Activated CD4-positive, alpha-beta T cell treated with anti-CD3 and anti-CD28 coated beads, Interleukin-2, amount 10 ng/mL, durations not matched to agents 24 days and 14 days (primary cell): ENCODE measurements around the gene RFWD3. TPM values are rescaled to one million over a fixed set of nuclear protein-coding genes. Genes with fewer than 3 reads are reported as not detected.

Source experiments
- DNase-seq: peaks from one replicate; pipeline ENCODE4 v3.0.0; 2022
- H3K27ac Mint-ChIP-seq: one replicate; pipeline ENCODE4 v1.8.0; 2022; ENCODE audit warnings: mild to moderate bottlenecking, mixed read lengths
- H3K27me3 Mint-ChIP-seq: one replicate; pipeline ENCODE4 v1.8.0; 2022; ENCODE audit warnings: mixed read lengths
- H3K36me3 Mint-ChIP-seq: one replicate; pipeline ENCODE4 v1.8.0; 2022; ENCODE audit warnings: low read depth, mild to moderate bottlenecking, mixed read lengths
- H3K4me1 Mint-ChIP-seq: one replicate; pipeline ENCODE4 v1.8.0; 2021; ENCODE audit warnings: mixed read lengths
- H3K4me3 Mint-ChIP-seq: one replicate; pipeline ENCODE4 v1.8.0; 2022; ENCODE audit warnings: mild to moderate bottlenecking, moderate library complexity, mixed read lengths
- H3K9me3 Mint-ChIP-seq: one replicate; pipeline ENCODE4 v1.8.0; 2021; ENCODE audit warnings: mixed read lengths
- intact Hi-C: fragments of 100-400 bp; cut with micrococcal nuclease; formaldehyde crosslinking; loops from one replicate; pipeline ENCODE4 v1.15.1; 2023
- total RNA-seq: library from RNA; stranded (reverse); gene quantifications from 2 replicates; pipeline ENCODE4 v1.2.3, GENCODE V29; 2022

Gene RFWD3
- total RNA-seq, 1 donor from 2014 or later: 117 TPM

- H3K9me3 Mint-ChIP-seq: no peaks in the 10 kb centered on the region
- peak overlapping the region; percentile 78 for H3K4me3 Mint-ChIP-seq
- H3K4me1 Mint-ChIP-seq: peaks cover 66% of the 10 kb centered on the region
- H3K27ac Mint-ChIP-seq: peak overlapping the region; percentile 91
- intact Hi-C loops: loop anchor here (10.0 kb wide), 1 partner anchor 236 kb away; no protein-coding TSS in a partner anchor
- no peaks in the 10 kb centered on the region for H3K27me3 Mint-ChIP-seq
- DNase-seq: peak; percentile 91
- H3K36me3 Mint-ChIP-seq: peaks cover 33% of the 10 kb centered on the region
Measured at GRCh38 chr16:74601126-74601871, 65.4 kb downstream of the RFWD3 start.

GRCh38 chr16:74596586-74596985 lies 70.1 kb downstream of the RFWD3 start:
- no peak for DNase-seq

GRCh38 chr16:74592847-74593246 lies 73.8 kb downstream of the RFWD3 start:
- Mint-ChIP-seq H3K4me1 (peaks cover 19% of the 10 kb centered on the region), H3K36me3 (peaks cover 24% of the 10 kb centered on the region), H3K9me3 (no peaks in the 10 kb centered on the region), H3K27me3 (no peaks in the 10 kb centered on the region), H3K27ac (no peak overlapping the region), H3K4me3 (no peak overlapping the region)
- no peak for DNase-seq
- intact Hi-C loops: no loop called here

More at GRCh38 chr16:74596586-74596985, 70.1 kb downstream of the RFWD3 start:
- Mint-ChIP-seq H3K9me3 (no peaks in the 10 kb centered on the region), H3K27me3 (no peaks in the 10 kb centered on the region), H3K4me3 (no peak overlapping the region), H3K4me1 (peaks cover 38% of the 10 kb centered on the region), H3K36me3 (peaks cover 31% of the 10 kb centered on the region), H3K27ac (no peak overlapping the region)
- intact Hi-C loops: no loop called here

- H3K36me3 Mint-ChIP-seq: peaks cover 24% of the 10 kb centered on the region
- no peaks in the 10 kb centered on the region for H3K9me3 Mint-ChIP-seq
- H3K4me3 Mint-ChIP-seq: no peak overlapping the region
- H3K4me1 Mint-ChIP-seq: peaks cover 24% of the 10 kb centered on the region
- no peak overlapping the region for H3K27ac Mint-ChIP-seq
- intact Hi-C loops: no loop called here
- no peaks in the 10 kb centered on the region for H3K27me3 Mint-ChIP-seq
- DNase-seq: no peak
Measured at GRCh38 chr16:74591876-74592650, 74.6 kb downstream of the RFWD3 start.

- Mint-ChIP-seq H3K27ac (no peak overlapping the region), H3K4me1 (peaks cover 24% of the 10 kb centered on the region), H3K4me3 (no peak overlapping the region)
Measured at GRCh38 chr16:74586948-74587347, 79.7 kb downstream of the RFWD3 start.

GRCh38 chr16:74585846-74586443 lies 80.7 kb downstream of the RFWD3 start:
- no peak for DNase-seq
- H3K4me1 Mint-ChIP-seq: peaks cover 28% of the 10 kb centered on the region

More at GRCh38 chr16:74586948-74587347, 79.7 kb downstream of the RFWD3 start:
- Mint-ChIP-seq H3K36me3 (peaks cover 13% of the 10 kb centered on the region), H3K9me3 (no peaks in the 10 kb centered on the region), H3K27me3 (no peaks in the 10 kb centered on the region)
- intact Hi-C loops: no loop called here
- no peak for DNase-seq

GRCh38 chr16:74583926-74584666 lies 82.6 kb downstream of the RFWD3 start:
- Mint-ChIP-seq H3K4me3 (no peak overlapping the region), H3K27ac (no peak overlapping the region)

More at GRCh38 chr16:74585846-74586443, 80.7 kb downstream of the RFWD3 start:
- H3K4me3 Mint-ChIP-seq: no peak overlapping the region
- no peaks in the 10 kb centered on the region for H3K9me3 Mint-ChIP-seq
- intact Hi-C loops: no loop called here
- H3K36me3 Mint-ChIP-seq: peaks cover 15% of the 10 kb centered on the region
- H3K27me3 Mint-ChIP-seq: no peaks in the 10 kb centered on the region
- no peak overlapping the region for H3K27ac Mint-ChIP-seq

GRCh38 chr16:74582970-74583369 lies 83.7 kb downstream of the RFWD3 start:
- H3K36me3 Mint-ChIP-seq: peaks cover 16% of the 10 kb centered on the region
- no peaks in the 10 kb centered on the region for H3K27me3 Mint-ChIP-seq
- intact Hi-C loops: no loop called here
- no peaks in the 10 kb centered on the region for H3K9me3 Mint-ChIP-seq
- H3K4me1 Mint-ChIP-seq: peaks cover 41% of the 10 kb centered on the region
- no peak for DNase-seq
- no peak overlapping the region for H3K27ac Mint-ChIP-seq
- no peak overlapping the region for H3K4me3 Mint-ChIP-seq

More at GRCh38 chr16:74583926-74584666, 82.6 kb downstream of the RFWD3 start:
- intact Hi-C loops: no loop called here
- H3K4me1 Mint-ChIP-seq: peaks cover 34% of the 10 kb centered on the region
- no peaks in the 10 kb centered on the region for H3K27me3 Mint-ChIP-seq
- DNase-seq: no peak
- H3K36me3 Mint-ChIP-seq: peaks cover 15% of the 10 kb centered on the region
- H3K9me3 Mint-ChIP-seq: no peaks in the 10 kb centered on the region

GRCh38 chr16:74580833-74581232 lies 85.8 kb downstream of the RFWD3 start:
- no peaks in the 10 kb centered on the region for H3K27me3 Mint-ChIP-seq
- DNase-seq: no peak
- peaks cover 36% of the 10 kb centered on the region for H3K4me1 Mint-ChIP-seq
- intact Hi-C loops: no loop called here
- no peak overlapping the region for H3K4me3 Mint-ChIP-seq
- peaks cover 10% of the 10 kb centered on the region for H3K36me3 Mint-ChIP-seq
- peak overlapping the region; percentile 18 for H3K27ac Mint-ChIP-seq
- H3K9me3 Mint-ChIP-seq: no peaks in the 10 kb centered on the region

GRCh38 chr16:74578838-74579237 lies 87.8 kb downstream of the RFWD3 start:
- Mint-ChIP-seq H3K27ac (peak overlapping the region; percentile 29), H3K27me3 (no peaks in the 10 kb centered on the region), H3K4me1 (peaks cover 35% of the 10 kb centered on the region), H3K36me3 (peaks cover 8% of the 10 kb centered on the region), H3K4me3 (no peak overlapping the region), H3K9me3 (no peaks in the 10 kb centered on the region)
- DNase-seq: no peak
- intact Hi-C loops: loop anchor here (1.0 to 10.0 kb wide), 4 partner anchors 28 to 113 kb away; partner anchors contain the start of gene GLG1

GRCh38 chr16:74578433-74578832 lies 88.2 kb downstream of the RFWD3 start:
- Mint-ChIP-seq H3K27ac (peak overlapping the region; percentile 29), H3K27me3 (no peaks in the 10 kb centered on the region), H3K9me3 (no peaks in the 10 kb centered on the region), H3K4me3 (peak overlapping the region; percentile 8), H3K4me1 (peaks cover 34% of the 10 kb centered on the region), H3K36me3 (peaks cover 8% of the 10 kb centered on the region)
- no peak for DNase-seq
- intact Hi-C loops: loop anchor here (1.0 to 10.0 kb wide), 4 partner anchors 29 to 112 kb away; partner anchors contain the start of gene GLG1

- H3K27ac Mint-ChIP-seq: peak overlapping the region; percentile 66
- no peak for DNase-seq
- peaks cover 7% of the 10 kb centered on the region for H3K36me3 Mint-ChIP-seq
- H3K9me3 Mint-ChIP-seq: no peaks in the 10 kb centered on the region
- intact Hi-C loops: loop anchor here (1.0 to 10.0 kb wide), 4 partner anchors 29 to 112 kb away; partner anchors contain the start of gene GLG1
- H3K4me3 Mint-ChIP-seq: peak overlapping the region; percentile 8
- no peaks in the 10 kb centered on the region for H3K27me3 Mint-ChIP-seq
- peaks cover 33% of the 10 kb centered on the region for H3K4me1 Mint-ChIP-seq
Measured at GRCh38 chr16:74577882-74578366, 88.8 kb downstream of the RFWD3 start.
